ENCODE measurements around the gene HACD3.
"Not testable (repeated sequence)": the region's sequence is repeated elsewhere in the genome, so short reads cannot be mapped to it uniquely, and the experiment has no call there.

Gene HACD3

GRCh38 chr15:65550681-65551098 lies 20.4 kb downstream of the HACD3 start:
- no peak for DNase-seq

GRCh38 chr15:65551183-65551582 lies 20.9 kb downstream of the HACD3 start:
- DNase-seq = no peak

DNA sequence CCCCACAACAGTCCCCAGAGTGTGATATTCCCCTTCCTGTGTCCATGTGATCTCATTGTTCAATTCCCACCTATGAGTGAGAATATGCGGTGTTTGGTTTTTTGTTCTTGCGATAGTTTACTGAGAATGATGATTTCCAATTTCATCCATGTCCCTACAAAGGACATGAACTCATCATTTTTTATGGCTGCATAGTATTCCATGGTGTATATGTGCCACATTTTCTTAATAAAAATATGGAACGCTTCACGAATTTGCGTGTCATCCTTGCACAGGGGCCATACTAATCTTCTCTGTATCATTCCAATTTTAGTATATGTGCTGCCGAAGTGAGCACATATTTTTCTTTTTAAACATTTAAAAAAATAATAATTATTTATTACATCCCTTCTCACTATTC lies 22.6 kb downstream of the HACD3 start:
- not testable (repeated sequence) for DNase-seq

GRCh38 chr15:65553691-65554090 lies 23.4 kb downstream of the HACD3 start:
- no peak for DNase-seq

- no peak for DNase-seq
These were observed 26.4 kb downstream of the HACD3 start for GRCh38 chr15:65556622-65557021.

GRCh38 chr15:65558336-65558735 lies 28.1 kb downstream of the HACD3 start:
- no peak for DNase-seq

DNA sequence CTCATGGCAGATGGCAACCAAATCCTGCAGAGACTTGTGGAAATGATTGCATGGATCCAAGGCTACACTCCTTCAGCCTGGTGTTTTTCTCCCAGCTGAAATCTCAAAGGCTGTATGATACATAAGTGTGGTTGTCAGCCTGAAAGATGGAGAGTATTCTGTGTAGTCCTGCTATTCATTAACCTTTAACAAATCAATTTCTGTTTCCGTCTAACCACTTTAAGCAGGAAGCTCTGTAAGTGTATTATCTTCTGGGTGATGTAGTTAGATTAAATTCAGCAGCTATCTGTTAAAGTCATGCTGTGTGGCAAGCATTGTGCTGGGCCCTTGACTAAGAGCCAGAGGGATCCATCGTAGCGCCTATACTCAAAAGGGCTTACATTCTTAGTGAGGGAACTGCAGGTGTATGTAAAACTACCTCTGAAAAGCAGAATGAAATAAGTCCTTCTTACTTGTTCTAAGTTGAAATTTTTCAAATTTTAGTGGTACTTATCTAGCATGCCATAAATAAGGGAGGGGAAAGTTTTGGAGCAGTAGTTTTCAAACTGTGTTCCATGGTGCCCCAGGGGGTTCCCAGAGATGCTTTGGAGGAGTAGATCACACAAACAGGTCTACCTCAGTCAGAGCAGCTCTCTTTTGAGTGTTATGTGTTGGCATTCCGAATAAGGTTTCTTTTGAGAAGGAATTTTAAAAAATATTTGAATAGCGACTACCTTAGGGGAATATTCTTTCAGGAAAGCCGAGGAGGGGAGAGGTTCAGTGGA lies 28.9 kb downstream of the HACD3 start:
- no peak for DNase-seq

GRCh38 chr15:65559941-65560340 lies 29.7 kb downstream of the HACD3 start:
- DNase-seq = no peak

DNA sequence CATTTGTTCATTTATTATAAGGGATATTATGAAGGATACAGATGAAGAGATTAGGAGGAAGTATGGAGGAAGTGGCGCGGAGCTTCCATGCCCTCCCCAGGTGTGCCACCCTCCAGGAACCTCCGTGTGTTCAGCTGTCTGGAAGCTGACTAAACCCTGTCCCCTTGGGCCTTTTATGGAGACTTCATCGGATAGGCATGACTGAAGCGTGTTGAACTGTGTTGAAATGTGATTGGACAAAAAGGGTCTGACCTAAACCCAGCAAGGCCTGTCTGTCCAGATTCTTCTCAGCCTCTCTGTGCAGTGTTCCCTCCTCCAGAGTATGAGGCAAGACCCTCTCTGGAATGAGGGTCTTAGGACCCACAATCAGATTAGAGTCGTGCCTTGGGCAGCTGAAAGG lies 31.7 kb downstream of the HACD3 start:
- DNase-seq = no peak

GRCh38 chr15:65569728-65570127 lies 39.5 kb downstream of the HACD3 start:
- no peak for DNase-seq

- DNase-seq = no peak
These were observed 41.7 kb downstream of the HACD3 start for GRCh38 chr15:65571971-65572370.

- DNase-seq = peak in 1 of 2 experiments; percentile 23
These were observed 46.4 kb downstream of the HACD3 start for GRCh38 chr15:65576664-65577063.

DNA sequence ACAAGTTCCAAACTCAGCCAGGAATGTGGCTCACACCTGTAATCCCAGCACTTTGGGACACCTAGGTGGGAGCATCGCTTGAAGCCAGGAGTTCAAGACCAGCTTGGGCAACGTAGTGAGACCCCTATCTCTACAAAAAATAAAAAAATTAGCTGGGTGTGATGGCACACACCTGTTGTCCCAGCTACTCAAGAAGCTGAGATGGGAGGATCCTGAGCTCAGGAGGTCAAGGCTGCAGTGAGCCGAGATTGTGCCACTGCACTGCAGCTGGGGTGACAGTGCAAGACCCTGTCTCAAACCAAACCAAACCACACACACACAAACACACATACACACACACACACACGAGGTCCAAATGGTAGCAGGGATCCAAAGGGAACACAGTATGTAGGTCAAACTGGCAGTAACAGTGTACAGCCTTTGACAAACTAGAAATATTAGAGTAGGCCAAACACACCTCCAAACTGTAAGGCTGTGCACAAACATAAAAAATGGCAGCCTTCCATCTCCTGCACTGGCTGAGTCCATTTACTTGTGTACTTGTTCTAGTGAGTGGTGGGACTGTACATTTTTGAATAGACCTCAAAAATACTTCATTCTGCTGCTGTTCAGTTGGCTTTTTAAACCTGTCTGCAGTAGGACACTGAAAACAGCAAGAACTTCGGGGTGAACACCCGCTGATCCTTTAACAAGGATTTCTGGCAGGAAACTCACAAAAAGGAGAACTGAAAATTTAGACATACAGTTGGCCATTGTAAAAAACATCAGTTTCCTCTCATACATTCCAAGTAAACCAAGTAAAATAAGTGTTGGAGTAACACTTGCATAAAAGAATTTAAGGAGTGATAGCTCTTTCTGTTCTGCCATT lies 47.1 kb downstream of the HACD3 start:
- DNase-seq = no peak

DNA sequence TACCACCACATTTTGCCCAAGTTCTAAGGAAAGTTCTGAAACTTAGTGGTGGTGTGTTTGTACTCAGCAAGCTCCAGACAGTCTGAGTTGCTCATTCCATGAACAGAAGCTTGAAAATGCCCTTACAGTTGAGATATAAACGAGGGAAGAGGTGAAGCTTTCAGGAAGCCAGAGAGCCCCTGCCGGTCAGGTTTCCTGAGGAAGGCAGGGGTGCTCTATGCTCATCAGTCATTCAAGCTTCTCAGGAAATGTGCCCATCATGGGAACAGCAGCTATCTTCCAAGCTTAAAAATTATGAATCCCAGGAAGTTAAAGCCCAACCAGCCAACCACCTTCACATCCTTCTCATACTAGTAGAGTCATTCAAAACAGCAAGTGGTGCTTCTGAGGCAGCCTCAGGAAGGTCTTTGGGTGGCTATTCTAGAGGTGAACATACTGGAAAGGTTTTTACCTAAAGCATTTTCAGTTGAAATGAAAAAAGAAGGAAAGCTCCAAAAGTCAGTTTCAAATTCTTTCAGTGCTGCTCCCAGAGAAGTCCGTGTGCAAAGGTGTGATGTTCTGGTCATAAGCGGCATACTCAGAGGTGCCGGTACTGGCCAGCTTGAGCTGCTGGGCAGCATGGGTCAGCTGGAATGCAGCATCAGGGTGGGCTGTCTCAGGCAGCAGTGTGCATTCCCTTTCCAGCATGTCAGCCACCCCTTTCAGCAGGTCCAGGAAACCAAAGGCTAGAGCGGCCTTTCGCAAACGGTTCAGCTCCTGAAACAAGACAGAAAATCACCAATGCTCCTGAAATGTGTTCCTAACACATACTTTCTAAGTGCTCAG lies 48.9 kb downstream of the HACD3 start:
- no peak for DNase-seq

- no peak for DNase-seq
These were observed 49.5 kb downstream of the HACD3 start for GRCh38 chr15:65579762-65580161.

GRCh38 chr15:65580287-65580686 lies 50.0 kb downstream of the HACD3 start:
- DNase-seq = peak in 1 of 2 experiments; percentile 20

GRCh38 chr15:65583701-65584100 lies 53.4 kb downstream of the HACD3 start:
- peak in 1 of 2 experiments; percentile 42 for DNase-seq

DNA sequence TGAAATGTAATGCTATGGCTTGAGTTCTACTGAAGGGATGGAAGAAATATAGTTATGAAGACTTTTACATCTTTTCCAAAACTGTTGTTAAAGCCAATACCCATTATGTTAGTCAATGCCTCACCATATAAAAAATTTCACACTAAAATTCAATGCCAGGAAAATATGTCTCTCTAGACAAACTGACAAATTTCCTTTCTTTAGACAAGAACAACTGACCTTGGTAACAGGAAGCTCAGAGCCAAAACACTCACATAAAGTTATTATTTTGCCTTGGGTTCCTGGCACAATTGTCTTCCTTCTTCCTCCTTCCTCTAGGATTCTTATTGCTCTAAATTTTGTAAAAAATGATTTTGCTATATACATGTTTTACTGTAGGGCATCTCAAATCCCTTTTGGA lies 54.0 kb downstream of the HACD3 start:
- DNase-seq = no peak

GRCh38 chr15:65587094-65587493 lies 56.8 kb downstream of the HACD3 start:
- DNase-seq = no peak

DNA sequence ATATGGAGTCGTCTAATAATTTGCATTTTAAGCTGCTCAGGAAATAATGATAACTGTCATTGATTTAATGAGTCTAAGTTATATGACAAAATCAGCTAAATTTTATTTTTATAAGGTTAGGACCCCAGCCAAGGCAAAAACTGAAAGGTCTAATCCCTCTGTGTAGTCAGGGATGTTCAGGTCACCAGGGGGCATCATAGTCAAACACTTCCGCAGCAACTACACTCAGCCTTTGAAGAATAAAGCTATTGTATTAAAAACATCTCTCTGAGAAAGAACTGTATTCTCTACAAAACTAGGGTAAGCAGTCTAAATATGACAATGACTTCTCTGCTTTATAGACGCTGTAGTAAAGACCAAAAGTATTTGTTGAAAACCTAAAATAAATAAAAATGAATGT lies 65.7 kb downstream of the HACD3 start:
- DNase-seq = peak in 1 of 2 experiments; percentile 51

GRCh38 chr15:65598468-65598867 lies 68.2 kb downstream of the HACD3 start:
- DNase-seq = no peak

DNA sequence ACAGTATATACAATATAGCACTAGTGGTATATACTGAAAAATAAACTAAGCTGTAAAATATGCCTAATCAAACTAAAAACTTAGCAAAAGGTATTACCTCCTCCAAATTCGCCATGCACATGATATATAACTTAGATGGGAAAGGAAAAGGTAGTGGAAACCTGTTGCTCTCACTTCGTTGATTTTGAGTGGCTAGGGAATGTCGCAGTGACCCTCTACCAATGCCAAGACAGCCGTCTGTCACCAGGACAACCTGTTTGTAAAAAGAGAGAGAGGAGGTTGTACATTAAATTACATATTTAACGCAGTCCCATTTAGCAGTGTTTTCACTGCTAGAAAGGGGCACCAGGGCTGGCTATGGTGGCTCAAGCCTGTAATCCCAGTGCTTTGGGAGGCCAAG lies 69.4 kb downstream of the HACD3 start:
- no peak for DNase-seq

DNA sequence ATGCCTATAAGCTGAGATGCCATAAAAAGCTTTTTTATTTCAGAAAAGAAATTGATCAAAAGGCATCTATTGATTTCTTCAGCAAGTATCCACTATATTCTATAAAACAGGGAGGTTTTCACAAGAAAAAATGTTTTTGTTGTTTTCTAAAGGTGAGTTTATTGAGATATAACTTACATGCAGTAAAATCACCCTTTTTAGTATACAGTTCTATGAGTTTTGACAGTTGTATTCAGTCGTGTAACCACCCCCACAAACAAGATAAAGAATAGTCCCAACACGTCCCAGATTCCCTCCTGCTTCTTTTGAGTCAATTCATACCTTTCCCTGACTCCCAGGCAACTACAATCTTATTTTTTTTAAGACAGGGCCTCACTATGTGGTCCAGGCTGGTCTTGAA lies 72.9 kb downstream of the HACD3 start:
- no peak for DNase-seq
